ENCODE measurements around the gene SCUBE2.

The SCUBE2 gene

DNA sequence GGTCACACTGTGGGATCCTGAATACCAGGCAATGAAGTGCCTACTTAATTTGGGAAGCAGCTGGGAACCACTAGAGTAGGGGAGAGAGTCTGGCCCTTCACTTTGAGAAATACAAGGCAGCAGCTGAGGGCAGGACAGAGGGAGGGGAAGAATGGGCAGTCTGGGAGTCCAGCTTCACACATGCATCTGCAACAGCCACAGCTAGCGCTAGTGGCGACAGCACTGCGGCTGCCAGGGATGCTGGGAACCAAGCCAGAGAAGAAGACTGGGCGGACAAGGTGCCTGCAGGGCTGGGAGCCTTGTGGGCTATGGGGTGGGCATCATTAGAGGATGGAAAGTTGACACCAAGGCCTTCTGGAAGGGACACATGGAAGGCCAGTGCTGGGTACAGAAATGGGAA is 15.8 kb downstream of the SCUBE2 start:
- DNase-seq (ENCODE audit: low read depth in 2 of 2): no peak

DNA sequence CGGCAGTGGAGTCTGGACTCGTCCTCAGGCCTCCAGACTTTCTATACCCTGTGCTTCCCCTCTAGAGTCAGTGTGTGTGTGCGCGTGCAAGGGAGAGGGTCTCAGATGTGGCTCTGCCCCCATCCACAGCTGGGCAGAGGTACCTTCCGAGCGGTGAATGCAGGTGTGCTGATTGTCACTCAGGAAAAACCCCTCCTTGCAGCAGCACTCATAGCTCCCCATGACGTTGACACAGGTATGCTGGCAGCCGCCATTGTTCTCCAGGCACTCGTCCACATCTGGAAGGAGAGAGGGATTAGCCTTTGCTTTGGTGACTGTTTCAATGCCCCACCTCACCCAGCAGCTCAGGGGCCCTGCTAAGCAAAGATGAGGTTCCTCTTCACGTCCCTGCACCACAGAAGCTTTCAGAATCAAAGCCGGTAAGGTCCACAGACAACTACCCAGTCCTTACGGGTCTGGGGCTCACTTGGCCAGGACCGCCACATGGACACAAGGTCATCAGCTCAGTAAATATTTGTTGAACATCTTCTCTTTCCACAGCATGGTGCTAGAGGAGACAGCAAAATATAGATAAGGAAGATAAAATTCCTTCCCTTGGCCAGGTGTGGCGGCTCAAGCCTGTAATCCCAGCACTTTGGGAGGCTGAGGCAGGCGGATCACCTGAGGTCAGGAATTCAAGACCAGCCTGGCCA is 16.9 kb downstream of the SCUBE2 start:
- DNase-seq (ENCODE audit: low read depth in 2 of 2): no peak

DNA sequence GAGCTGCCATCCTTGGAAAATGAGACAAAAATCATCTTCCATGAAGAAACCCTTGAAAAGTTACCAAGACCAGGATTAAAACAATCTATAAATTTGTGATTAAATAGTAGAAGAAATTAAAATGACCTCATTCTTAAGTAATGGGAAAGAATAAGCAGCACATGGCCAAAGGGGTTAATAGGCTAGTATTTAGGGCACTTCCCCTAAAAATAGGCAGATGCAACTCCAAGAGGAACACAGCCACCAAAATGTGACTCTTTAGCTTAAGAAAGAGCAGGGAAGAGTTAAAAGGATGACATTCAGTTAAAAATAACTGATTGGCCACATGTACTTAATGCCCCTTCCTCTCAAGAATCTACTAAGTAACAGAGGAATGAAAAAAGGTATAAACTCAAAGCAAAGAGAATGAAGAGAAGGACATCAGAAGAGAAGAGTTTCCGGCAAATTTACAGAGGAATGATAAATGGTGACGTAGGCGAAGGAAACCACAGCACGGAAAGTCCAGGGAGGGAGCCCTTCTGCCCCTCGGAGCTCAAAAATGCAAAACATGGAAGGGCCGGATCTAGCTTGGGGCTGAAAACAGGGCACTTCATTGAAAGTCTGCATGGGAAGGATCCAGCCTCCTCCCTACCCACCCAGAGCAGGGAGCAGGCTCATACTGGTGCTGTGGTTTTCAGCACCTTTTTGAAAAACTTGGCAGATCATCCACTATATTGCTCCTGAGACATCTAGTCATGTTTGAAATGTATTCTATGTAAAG is 17.8 kb downstream of the SCUBE2 start:
- DNase-seq (ENCODE audit: low read depth in 2 of 2): no peak

DNA sequence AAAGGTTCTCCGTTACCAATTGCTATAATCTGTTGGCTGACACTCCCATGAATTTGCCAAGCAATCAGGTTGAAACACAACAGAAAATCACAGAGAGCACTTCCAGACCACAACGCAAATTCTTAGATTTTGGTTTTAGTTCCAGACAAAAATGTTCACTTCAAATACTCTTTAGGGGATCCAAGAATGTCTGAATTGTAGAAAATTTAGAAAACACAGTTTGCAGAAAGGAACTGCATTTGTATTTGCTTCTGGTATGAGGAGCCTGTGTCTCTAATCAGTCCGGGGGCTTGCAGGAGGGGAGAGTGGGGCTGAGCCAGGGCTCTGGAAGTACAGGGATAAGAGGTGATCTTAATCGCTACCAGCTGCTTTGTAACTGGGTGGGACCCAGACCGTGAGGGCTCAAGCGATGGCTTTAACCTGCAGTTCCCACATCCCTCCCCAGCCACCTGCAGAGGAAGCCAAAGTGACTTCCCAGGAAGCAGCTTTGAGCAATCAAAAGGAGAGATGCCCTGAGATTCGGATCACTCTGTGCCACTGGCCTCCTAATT is 18.7 kb downstream of the SCUBE2 start:
- DNase-seq (ENCODE audit: low read depth in 2 of 2): no peak

DNA sequence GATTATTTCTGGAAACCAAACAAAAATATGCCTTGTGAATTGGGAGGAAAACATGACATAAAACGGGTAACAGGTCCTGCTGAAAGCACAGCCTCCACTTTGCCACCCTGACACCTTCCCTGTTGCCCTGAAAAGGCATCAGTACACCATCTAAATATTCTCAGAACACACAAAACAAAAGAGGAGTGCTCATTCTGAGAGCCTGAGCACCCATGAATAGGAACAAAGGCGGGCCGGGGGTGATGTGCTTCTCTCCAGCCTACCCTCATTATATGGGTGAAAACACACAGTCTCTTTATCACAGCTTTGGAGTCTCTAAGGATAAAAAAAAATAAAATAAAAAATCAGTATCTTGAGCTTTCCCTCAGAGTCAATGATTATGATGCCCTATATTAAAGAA is 19.7 kb downstream of the SCUBE2 start:
- no peak for DNase-seq (ENCODE audit: low read depth in 2 of 2)

DNA sequence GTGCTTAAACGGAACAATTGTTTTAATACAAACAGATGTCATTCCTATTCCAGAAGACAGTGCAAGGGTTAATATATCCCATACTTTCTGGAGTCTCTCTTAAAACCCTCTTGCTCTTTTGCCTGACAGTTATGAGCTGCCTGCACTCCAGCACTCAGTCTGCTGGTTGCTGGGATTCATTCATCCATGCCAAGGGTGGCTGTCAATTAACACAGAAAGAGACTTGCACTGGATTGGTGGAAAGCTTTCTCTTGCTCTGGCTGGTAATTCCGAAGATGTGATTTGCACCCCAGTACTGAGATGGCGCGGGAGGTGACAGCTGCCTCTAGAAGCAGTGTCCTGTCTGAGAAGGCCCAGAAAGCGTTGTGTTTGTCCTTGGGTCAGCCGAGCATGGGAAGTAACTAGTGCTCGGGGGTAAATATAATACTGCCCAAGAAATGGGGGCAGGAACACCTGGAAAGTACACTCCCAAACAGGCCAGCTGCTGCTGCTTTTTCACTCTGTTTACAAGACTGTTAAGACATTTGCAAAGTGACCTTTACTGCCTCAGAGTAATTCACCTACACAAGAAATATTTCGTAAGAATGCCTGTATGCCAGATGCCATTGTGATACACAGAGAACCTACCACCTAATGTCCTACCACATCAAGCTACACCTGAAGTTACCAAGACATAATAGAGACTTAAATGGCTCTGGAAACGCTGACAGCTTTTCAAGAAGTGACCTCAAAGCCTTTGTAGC is 20.5 kb downstream of the SCUBE2 start:
- DNase-seq (ENCODE audit: low read depth in 2 of 2): no peak

DNA sequence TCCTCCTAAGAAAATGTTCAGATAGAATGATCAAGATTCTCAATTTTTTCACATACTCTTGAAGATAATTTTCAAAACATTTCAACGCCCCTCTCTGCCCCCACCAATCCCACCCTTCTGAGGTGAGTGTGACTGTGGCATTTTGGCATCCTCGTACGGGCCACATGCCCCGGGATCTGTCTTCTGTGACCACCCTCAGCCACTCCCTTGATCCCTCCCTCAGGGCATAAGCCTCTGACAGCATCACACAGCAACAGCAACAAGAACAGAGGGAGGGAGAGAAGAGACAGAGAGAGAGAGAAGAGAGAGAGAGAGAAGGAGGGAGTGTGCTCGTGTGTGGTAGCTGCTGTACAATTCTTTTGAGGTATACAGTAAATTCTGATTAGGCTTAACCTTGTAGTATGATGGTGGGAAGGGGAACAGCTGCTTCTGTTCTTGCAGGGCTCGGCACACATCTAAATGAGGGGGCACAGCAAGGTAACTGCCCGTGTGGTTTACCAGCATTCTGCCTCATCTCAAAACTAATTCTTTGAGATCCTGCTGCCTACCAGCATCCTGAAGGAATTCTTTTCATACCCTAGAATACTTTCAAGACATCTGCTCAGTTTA is 21.4 kb downstream of the SCUBE2 start:
- DNase-seq (ENCODE audit: low read depth in 2 of 2): no peak

DNA sequence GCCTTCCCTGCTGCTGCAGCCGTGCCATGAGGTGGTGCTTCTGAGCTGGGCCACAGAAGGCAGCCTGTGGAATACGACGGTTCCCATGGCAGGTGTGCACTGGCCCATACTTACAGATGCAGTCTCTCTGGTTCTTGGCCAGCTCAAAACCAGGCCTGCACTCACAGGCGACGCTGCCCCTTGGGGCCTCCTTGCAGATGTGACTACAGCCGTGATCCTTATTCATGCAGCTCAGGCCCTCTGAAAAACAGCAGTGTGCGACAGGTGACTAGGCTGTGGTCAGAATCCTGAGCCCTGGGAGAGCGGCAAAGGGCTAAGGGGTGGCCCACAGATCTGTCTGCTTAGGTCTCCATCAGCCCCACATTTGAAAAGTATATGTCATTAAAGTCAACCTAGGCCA is 22.1 kb downstream of the SCUBE2 start:
- no peak for DNase-seq (ENCODE audit: low read depth in 2 of 2)

DNA sequence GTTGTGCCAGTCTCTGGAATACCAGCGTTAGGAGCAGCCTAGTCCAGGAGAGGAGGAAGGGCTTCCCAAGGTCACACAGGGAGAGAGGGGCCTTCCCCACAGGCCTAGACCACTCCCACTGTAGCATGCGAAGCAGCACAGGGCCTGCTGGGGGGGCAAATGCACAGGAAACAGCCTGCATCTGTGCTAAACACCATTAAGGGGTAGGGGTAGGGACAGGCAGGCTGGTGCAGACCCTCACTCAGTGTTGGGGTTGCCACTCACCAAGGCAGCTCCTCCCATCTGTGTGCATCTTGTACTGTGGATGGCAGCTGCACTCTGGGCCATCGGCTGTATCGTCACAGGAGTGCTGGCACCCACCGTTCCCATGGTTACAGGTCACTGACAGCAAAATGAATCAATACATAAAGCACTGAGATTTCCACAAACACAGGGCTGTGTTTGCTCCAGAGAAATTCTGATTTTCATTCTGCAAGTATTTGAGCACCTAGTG is 24.9 kb downstream of the SCUBE2 start:
- no peak for DNase-seq (ENCODE audit: low read depth in 2 of 2)

DNA sequence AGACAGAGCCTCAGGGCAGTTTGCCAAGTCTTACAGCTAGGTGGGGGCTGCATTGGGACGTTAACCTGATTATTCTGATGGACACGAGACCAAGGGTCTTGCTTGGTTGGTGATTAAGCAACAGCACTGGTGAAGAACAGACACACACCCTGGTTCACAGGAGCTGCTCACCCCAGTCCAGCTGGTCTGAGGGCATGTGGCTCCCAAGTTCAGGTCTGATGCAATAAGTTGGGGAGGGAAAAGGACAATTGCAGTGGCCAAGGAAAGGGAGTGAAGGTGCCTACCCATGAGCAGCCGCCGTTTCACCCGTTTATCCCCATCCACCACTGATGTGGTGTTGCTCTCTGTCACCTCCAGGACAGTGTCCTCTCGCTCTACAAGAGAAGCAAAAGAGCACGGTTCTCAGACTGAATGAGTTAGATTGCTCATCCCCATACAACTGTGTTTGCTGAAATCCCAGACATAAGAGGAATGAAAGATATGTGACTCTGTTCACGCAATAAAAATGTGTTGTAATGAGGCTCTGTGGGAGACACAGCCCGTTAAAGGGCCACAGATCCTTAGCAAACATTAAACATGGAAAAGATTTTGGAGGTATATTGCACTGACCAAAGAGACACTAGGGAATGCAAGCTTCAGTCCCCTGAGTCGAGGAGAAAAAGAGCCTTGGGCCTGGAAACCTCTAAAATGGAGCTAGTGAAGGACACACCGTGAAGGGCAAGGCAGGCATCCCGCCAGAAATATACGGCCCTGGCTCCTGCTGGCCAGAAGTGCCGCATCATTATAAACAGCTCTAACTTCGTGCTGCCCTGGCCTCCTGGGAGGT is 25.6 kb downstream of the SCUBE2 start:
- DNase-seq (ENCODE audit: low read depth in 2 of 2): no peak

DNA sequence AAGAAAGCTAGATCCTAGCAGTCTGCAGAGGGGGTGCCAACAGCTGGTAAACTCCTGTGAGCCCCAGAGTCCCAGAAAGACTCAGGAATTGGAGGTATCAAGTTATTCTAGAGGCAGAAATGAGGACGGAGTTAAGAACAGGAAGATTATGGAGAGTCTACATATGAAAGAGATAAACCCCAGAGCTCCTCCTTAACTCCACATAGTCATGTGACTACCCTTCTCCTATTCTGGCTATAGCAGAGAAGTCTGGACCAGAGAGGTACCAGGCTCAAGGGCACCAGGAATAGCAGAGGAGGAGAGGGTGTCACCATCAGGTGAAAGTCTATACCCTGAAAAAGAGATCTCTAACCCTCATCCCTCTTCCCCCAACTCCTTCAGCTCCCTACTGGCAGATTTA is 29.6 kb downstream of the SCUBE2 start:
- no peak for DNase-seq (ENCODE audit: low read depth in 2 of 2)

DNA sequence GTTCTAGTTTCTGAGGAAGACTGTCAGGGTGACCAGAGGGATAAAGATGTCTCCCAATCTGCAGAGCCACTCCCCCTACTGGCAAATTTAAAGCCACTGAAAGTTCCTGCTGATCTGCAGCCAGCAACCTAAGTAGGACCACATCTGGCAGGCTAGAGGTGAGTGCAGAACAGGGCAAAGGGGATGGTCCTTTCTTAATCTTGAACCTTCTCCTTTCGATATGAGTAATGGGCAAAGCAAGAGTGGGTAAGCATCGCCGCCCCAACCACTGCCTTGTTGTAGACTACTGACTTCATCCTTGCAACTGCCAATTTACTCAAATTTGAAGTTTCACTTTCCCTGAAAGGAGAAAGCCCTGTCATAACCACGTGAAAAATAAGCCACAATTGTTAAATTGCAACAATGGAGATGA is 30.7 kb downstream of the SCUBE2 start:
- no peak for DNase-seq (ENCODE audit: low read depth in 2 of 2)

DNA sequence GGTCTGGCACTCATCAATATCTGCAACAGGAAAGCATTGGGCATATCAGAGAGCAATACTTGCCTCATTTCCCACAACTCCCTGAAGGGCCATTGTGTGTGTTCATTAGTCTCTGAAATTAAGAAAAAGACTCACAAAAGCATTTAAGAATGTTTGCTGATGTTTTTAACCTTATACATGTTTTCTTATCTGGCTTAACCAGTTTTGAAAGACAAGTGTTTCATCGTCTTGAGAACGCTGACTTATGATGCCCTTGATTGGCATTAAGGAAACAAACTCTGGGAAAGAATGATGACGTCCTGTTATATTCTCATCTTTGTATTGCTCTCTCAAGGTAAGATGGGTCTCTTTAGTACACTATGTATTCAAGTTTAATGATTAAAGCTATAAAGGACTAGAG is 32.0 kb downstream of the SCUBE2 start:
- DNase-seq (ENCODE audit: low read depth in 2 of 2): no peak

DNA sequence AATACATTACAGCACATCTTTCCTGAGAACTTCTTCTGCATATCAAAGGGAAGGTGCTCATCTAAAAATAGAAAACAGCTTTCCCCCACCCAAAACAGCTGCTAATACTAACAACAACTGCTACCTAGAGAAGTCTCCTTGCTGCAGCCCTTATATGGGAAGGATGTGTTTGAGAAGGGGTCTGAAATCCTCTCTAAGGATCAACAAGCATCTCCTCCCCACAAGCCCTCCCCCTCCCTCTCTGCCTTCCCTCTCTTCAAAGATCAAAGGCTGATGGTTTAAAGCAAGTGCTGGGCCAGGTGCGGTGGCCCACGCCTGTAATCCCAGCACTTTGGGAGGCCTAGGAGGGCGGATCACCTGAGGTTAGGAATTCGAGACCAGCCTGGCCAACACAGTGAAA is 33.5 kb downstream of the SCUBE2 start:
- DNase-seq (ENCODE audit: low read depth in 2 of 2): no peak

DNA sequence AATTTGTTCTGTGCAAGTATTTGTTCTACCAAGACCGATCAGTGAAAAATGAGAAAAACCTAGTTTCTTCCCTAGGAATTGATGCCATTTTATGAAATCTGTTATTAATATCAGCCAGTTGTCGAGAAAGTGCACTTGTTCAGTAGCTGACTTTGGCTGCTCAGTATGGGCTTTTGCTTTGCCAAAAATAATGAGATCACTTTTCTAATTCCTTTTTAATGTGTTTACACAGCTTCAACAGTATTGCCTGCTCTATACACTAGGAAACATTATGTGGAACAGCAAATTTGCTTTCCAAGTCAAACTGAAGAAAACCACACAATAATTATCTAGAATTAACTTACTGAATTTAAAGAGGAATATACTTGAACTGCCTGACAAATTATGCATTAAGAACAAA is 34.4 kb downstream of the SCUBE2 start:
- no peak for DNase-seq (ENCODE audit: low read depth in 2 of 2)

DNA sequence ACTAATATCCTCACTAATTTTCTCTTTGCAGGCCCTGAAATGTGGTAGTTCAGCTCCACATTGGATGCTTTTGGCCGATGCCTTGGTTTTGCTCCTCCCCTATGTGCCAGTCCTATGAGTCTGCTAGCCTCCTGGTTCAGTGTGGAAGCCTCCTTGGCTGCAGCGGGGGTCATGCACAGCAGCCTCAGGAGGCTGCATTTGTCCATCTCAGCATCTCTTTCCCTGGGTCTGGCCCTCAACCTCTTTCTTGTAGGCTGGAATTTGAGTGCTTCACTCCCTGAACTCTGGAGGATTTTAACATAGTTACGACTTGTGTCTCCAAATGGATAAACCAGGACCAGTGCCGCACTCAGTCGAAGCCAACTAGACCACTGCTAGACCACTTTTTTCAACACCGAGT is 34.9 kb downstream of the SCUBE2 start:
- DNase-seq (ENCODE audit: low read depth in 2 of 2): no peak

DNA sequence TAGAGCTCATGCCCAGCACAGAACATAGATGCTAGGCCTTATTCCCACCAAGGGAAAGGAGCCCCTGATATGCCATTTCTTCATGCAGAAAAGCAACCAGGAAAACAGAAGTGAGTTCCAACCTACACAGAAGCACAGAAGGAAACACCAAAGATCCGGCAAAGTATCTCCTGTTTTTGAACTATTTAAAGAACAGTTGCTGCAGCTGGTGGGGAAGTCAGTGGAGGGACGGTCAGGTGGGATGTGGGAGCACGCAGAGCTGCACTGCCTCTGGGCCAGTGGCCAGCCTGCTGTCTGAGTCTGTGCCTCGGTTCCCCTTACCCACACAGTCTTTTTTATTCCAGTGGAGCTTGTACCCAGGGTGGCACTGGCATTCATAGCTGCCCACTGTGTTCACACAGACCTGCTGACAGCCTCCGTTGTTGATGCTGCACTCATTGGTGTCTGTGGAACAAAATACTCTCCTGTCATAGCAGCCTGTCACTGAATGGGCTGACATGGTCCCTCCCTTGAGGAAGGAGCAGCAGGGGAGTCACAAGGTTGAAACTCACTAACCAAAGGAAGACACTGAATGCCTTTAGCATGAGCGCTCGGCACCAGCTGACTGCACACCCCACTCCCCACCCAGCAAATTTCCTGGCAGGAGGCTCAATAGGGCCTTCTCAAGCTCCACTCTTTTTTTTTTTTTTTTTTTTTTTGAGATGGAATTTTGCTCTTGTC is 37.9 kb downstream of the SCUBE2 start:
- DNase-seq (ENCODE audit: low read depth in 2 of 2): no peak

DNA sequence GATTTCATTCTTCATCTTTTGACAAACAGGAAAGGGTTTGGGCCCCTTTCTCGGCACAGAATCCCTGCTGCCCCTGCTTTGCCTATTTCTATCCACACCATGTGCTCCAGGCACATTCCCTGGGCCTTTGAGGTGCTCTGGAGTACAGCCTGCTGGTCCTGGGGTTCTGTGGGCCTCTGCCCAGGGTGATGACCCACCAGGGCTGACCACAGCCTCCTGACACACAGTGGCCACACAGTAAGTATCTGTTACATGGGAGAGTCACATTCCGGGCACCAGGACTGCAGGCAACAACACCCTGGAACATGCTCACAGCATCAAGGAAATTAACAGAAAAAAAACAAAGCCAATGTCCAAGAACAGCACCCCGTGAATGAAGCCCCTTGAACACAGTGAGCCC is 39.1 kb downstream of the SCUBE2 start:
- no peak for DNase-seq (ENCODE audit: low read depth in 2 of 2)

DNA sequence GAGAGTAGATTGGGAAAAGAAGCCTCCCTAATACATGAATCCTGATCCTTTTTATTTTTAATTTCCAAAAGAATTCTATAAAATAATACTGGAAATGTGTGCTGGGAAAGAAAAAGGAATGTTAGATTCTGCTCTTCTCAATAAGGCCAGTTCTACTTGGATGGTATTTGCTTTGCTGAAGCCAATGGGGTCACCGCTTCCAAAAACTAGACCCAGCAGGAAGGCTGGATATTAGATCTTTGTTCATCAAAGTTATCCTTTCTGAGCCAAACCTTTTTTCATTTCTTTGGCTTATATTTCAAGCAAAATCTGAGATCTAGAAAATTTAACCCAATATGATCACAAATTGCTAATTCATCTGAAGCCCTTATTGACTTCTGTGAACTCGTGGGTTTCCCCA is 41.4 kb downstream of the SCUBE2 start:
- no peak for DNase-seq (ENCODE audit: low read depth in 2 of 2)

DNA sequence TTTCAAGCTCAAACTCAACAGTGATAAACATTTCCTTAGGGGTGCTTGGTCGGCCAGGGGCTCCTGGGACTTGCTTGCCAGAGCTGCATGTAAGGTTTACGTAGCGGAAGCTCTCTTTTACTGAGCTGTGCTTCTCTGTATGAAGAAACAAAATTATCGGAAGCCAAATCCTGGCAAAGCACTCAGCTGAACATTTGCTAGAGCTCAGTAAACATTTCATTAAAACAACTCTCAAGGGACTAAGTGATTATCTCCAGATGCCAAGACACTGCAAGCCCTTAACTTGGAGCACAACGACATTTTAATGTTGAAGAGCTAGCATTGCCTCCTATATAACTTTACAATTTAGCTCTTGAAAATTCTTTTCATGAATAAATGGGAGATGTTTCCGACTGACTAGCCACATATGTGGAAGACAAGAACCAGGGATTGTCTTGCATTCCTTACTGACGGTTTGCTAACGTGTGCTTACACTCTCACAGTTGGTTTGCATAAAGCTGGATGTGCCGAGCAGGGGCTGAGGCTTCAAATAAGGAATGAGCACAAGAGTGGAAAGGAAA is 43.4 kb downstream of the SCUBE2 start:
- DNase-seq (ENCODE audit: low read depth in 2 of 2): peak; percentile 81 to 83

Measured in fibroblast of skin of left quadriceps (primary cell).